ENCODE data around the gene ARF5. TPM values are rescaled to one million over a fixed set of nuclear protein-coding genes. Genes with fewer than 3 reads are reported as not detected.

ARF5 gene
- total and polyA plus RNA-seq, 2 experiments from 2014 or later, result 207 to 263 TPM

DNA sequence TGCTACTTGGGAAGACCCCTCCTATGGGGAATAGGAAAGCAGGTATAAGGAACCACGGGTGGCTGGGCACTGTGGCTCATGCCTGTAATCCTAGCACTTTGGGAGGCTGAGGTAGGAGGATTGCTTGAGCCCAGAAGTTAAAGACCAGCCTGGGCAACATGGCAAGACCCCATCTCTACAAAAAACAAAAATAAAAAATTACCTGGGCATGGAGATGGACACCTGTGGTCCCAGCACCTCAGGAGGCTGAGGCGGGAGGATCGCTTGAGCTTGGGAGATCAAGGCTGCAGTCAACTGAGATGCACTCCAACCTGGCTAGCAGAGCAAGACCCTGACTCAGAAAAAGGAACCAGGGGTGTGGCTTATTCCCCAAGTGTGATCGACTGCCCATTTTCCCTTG, 4.3 kb downstream of the ARF5 start:
- Histone ChIP-seq H2AFZ (no peak overlapping the region), H3K9ac (no peak overlapping the region), H3K9me2 (ENCODE audit: insufficient read depth) (no peaks in the 10 kb centered on the region), H3K4me2 (ENCODE audit: unreplicated experiment) (no peak overlapping the region), H3K9me3 (ENCODE audit: low read depth) (no peaks in the 10 kb centered on the region), H4K20me1 (ENCODE audit: insufficient read depth) (no peaks in the 10 kb centered on the region), H3K4me3 (no peak overlapping the region), H3K27me3 (replicated peaks; ENCODE audit: insufficient read depth) (no peaks in the 10 kb centered on the region), H3K36me3 (ENCODE audit: low read depth) (peaks cover 9% of the 10 kb centered on the region; the same call in 1 of the 2 replicates), H3K79me2 (ENCODE audit: insufficient read depth) (peaks cover 25% of the 10 kb centered on the region), H3K4me1 (ENCODE audit: insufficient read depth) (peaks cover 8% of the 10 kb centered on the region), H3F3A (ENCODE audit: insufficient read depth) (no peaks in the 10 kb centered on the region), H3K27ac (no peak overlapping the region)
- DNase-seq, result no peak
- in situ Hi-C loops (cut with MboI), result no loop called here
- TF ChIP-seq EZH2phosphoT487 (IDR thresholded peaks at IDR 0.05; ENCODE audit: insufficient read depth, low read depth), result no peak
- no peak for TF ChIP-seq EZH2 (IDR thresholded peaks at IDR 0.05; ENCODE audit: insufficient read depth, poor library complexity, severe bottlenecking)
- 78% methylated on average over 4 of the region's 4 CpGs for WGBS, 2 experiments (ENCODE audit: low coverage in 1 of 2, low lambda C conversion rate in 2 of 2, missing lambda C conversion rate in 2 of 2)

DNA sequence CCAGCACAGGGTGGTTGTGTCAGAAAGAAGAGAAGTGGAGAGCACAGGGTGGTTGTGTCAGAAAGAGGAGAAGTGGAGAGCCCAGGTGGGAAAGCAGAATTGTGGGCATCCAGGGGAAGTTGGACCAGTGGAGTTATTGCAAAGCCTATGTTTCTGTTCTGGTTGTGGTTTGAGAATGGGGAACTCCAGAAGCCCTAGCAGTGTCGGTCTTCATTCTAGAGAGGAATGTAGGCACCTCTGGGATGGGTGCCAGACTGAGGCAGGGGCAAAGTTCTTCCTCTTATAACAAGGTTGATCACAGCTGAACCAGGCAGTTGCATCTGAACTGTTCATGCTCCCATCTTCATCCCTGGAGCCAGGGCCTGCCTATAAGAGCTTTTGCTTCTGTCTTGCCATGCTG, 6.3 kb downstream of the ARF5 start:
- no peak overlapping the region for H2AFZ ChIP-seq
- WGBS, 2 experiments (ENCODE audit: low coverage in 1 of 2, low lambda C conversion rate in 2 of 2, missing lambda C conversion rate in 2 of 2), result 60 to 65% methylated on average over 1 of the region's 1 CpG
- no peak overlapping the region for H3K9ac ChIP-seq
- no peak overlapping the region for H3K4me3 ChIP-seq
- peaks cover 13% of the 10 kb centered on the region for H3K79me2 ChIP-seq (ENCODE audit: insufficient read depth)
- no peaks in the 10 kb centered on the region for H3F3A ChIP-seq (ENCODE audit: insufficient read depth)
- in situ Hi-C loops (cut with MboI), result no loop called here
- peaks cover 9% of the 10 kb centered on the region; the same call in 1 of the 2 replicates for H3K36me3 ChIP-seq (ENCODE audit: low read depth)
- no peak for TF ChIP-seq EZH2phosphoT487 (IDR thresholded peaks at IDR 0.05; ENCODE audit: insufficient read depth, low read depth)
- TF ChIP-seq EZH2 (IDR thresholded peaks at IDR 0.05; ENCODE audit: insufficient read depth, poor library complexity, severe bottlenecking), result no peak
- H4K20me1 ChIP-seq (ENCODE audit: insufficient read depth), result no peaks in the 10 kb centered on the region
- DNase-seq, result no peak
- H3K9me3 ChIP-seq (ENCODE audit: low read depth), result no peaks in the 10 kb centered on the region
- no peaks in the 10 kb centered on the region for H3K9me2 ChIP-seq (ENCODE audit: insufficient read depth)
- no peaks in the 10 kb centered on the region for H3K27me3 ChIP-seq (replicated peaks; ENCODE audit: insufficient read depth)
- H3K27ac ChIP-seq, result no peak overlapping the region
- H3K4me2 ChIP-seq (ENCODE audit: unreplicated experiment), result no peak overlapping the region
- H3K4me1 ChIP-seq (ENCODE audit: insufficient read depth), result peaks cover 6% of the 10 kb centered on the region

DNA sequence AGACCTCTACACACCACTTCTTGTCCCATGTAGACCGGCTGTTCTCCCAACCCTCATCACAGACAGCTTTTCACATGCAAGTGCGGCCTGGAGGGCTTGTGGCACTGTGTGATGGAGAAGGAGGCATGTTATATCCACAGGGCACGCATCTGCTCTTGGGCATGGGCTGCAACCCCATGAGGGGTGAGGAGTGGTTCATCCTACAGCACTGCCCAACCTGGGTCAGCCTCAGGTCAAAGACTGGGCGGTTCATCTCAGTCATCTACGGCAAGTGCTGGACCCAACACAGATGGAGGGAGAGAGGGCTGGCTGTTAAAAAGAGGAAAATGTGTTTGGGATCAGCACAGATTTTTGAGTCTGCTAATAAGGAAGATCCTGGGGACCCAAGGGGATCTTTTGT, 7.5 kb downstream of the ARF5 start:
- Histone ChIP-seq H3K79me2 (ENCODE audit: insufficient read depth) (0 out of 2 replicates have a peak, but pooled peaks cover under 1% of the 10 kb centered on the region), H4K20me1 (ENCODE audit: insufficient read depth) (no peaks in the 10 kb centered on the region), H3K9me2 (ENCODE audit: insufficient read depth) (no peaks in the 10 kb centered on the region), H3K4me3 (no peak overlapping the region), H3K36me3 (ENCODE audit: low read depth) (peaks cover 9% of the 10 kb centered on the region; the same call in 1 of the 2 replicates), H3K4me1 (ENCODE audit: insufficient read depth) (no peaks in the 10 kb centered on the region), H3K27me3 (replicated peaks; ENCODE audit: insufficient read depth) (no peaks in the 10 kb centered on the region), H3F3A (ENCODE audit: insufficient read depth) (no peaks in the 10 kb centered on the region), H3K9me3 (ENCODE audit: low read depth) (no peaks in the 10 kb centered on the region), H3K9ac (no peak overlapping the region), H3K27ac (no peak overlapping the region), H2AFZ (no peak overlapping the region), H3K4me2 (ENCODE audit: unreplicated experiment) (no peak overlapping the region)
- TF ChIP-seq EZH2phosphoT487 (IDR thresholded peaks at IDR 0.05; ENCODE audit: insufficient read depth, low read depth), result no peak
- TF ChIP-seq EZH2 (IDR thresholded peaks at IDR 0.05; ENCODE audit: insufficient read depth, poor library complexity, severe bottlenecking), result no peak
- DNase-seq, result no peak
- 69 to 73% methylated on average over 5 of the region's 5 CpGs for WGBS, 2 experiments (ENCODE audit: low coverage in 1 of 2, low lambda C conversion rate in 2 of 2, missing lambda C conversion rate in 2 of 2)
- in situ Hi-C loops (cut with MboI), result no loop called here

DNA sequence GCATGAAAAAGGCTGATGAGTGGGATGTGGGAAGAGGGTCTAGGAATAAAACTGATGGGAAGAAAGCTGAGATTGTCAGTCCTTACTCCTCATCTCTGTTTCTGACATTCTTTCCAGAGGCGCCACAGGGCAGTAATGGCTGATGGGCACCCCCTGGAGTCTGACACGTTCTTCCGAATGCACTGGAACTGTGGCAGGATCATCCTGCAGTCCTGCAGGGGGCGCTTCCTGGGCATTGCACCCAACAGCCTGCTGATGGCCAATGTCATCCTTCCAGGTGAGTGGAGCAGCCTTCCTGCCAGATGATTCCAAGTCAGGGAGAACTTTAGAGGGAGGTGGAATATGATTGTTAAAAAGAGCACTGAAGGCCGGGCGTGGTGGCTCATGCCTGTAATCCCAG, 10.1 kb downstream of the ARF5 start:
- no peaks in the 10 kb centered on the region for H3K9me3 ChIP-seq (ENCODE audit: low read depth)
- H3K9ac ChIP-seq, result no peak overlapping the region
- H3K4me3 ChIP-seq, result no peak overlapping the region
- in situ Hi-C loops (cut with MboI), result no loop called here
- H3K36me3 ChIP-seq (ENCODE audit: low read depth), result no peaks in the 10 kb centered on the region
- no peak overlapping the region for H3K27ac ChIP-seq
- no peak overlapping the region for H2AFZ ChIP-seq
- no peaks in the 10 kb centered on the region for H3F3A ChIP-seq (ENCODE audit: insufficient read depth)
- H3K9me2 ChIP-seq (ENCODE audit: insufficient read depth), result no peaks in the 10 kb centered on the region
- H3K79me2 ChIP-seq (ENCODE audit: insufficient read depth), result no peaks in the 10 kb centered on the region
- no peaks in the 10 kb centered on the region for H3K27me3 ChIP-seq (replicated peaks; ENCODE audit: insufficient read depth)
- TF ChIP-seq EZH2 (IDR thresholded peaks at IDR 0.05; ENCODE audit: insufficient read depth, poor library complexity, severe bottlenecking), result no peak
- no peak for TF ChIP-seq EZH2phosphoT487 (IDR thresholded peaks at IDR 0.05; ENCODE audit: insufficient read depth, low read depth)
- no peak overlapping the region for H3K4me2 ChIP-seq (ENCODE audit: unreplicated experiment)
- WGBS, 2 experiments (ENCODE audit: low coverage in 1 of 2, low lambda C conversion rate in 2 of 2, missing lambda C conversion rate in 2 of 2), result 64 to 66% methylated on average over 6 of the region's 6 CpGs
- DNase-seq, result peak; percentile 29
- no peaks in the 10 kb centered on the region for H3K4me1 ChIP-seq (ENCODE audit: insufficient read depth)
- H4K20me1 ChIP-seq (ENCODE audit: insufficient read depth), result no peaks in the 10 kb centered on the region

DNA sequence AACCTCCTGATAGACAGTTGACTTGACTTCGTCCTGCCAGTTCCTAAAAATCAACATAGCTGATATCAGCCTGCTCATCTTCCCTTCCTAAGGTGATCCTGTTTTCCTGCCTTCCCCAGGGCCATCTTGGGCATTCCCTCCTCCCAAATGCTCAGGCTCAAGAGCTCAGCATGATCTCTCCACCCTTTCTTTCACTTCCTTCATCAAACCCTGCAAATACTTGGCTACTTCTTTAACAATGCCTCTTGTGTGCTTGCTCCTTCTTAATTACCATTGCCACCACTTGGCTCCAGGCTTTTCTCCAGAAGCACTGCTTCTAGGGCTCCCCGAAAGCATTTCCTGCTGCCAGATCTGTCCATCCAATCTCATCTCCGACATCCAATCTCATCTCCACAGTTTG, 12.7 kb downstream of the ARF5 start:
- Histone ChIP-seq H3K27me3 (replicated peaks; ENCODE audit: insufficient read depth) (no peaks in the 10 kb centered on the region), H3F3A (ENCODE audit: insufficient read depth) (no peaks in the 10 kb centered on the region), H3K27ac (no peak overlapping the region), H3K4me3 (no peak overlapping the region), H3K4me2 (ENCODE audit: unreplicated experiment) (no peak overlapping the region), H3K4me1 (ENCODE audit: insufficient read depth) (no peaks in the 10 kb centered on the region), H4K20me1 (ENCODE audit: insufficient read depth) (no peaks in the 10 kb centered on the region), H3K36me3 (ENCODE audit: low read depth) (no peaks in the 10 kb centered on the region), H3K9me3 (ENCODE audit: low read depth) (no peaks in the 10 kb centered on the region), H3K9ac (no peak overlapping the region), H2AFZ (no peak overlapping the region), H3K79me2 (ENCODE audit: insufficient read depth) (no peaks in the 10 kb centered on the region), H3K9me2 (ENCODE audit: insufficient read depth) (no peaks in the 10 kb centered on the region)
- no peak for DNase-seq
- in situ Hi-C loops (cut with MboI), result no loop called here
- no peak for TF ChIP-seq EZH2 (IDR thresholded peaks at IDR 0.05; ENCODE audit: insufficient read depth, poor library complexity, severe bottlenecking)
- TF ChIP-seq EZH2phosphoT487 (IDR thresholded peaks at IDR 0.05; ENCODE audit: insufficient read depth, low read depth), result no peak
- 64 to 75% methylated on average over 3 of the region's 3 CpGs for WGBS, 2 experiments (ENCODE audit: low coverage in 1 of 2, low lambda C conversion rate in 2 of 2, missing lambda C conversion rate in 2 of 2)
